Activated CD4-positive, alpha-beta T cell treated with anti-CD3 and anti-CD28 coated beads for 48 hours (primary cell): Measurements from ENCODE around the gene GEMIN2.
"Not testable (repeated sequence)": the region's sequence is repeated elsewhere in the genome, so short reads cannot be mapped to it uniquely, and the experiment has no call there.

ENCODE experiments used
- DNase-seq: peaks from one replicate; pipeline ENCODE4 v3.0.0-alpha.2; 2020

The GEMIN2 gene

GRCh38 chr14:39113685-39114072, 444 bp upstream of the GEMIN2 start:
- no peak for DNase-seq

GRCh38 chr14:39122330-39123138, 8.4 kb downstream of the GEMIN2 start:
- DNase-seq, result no peak

- not testable (repeated sequence) for DNase-seq
Observed at GRCh38 chr14:39137835-39138234, 23.7 kb downstream of the GEMIN2 start.

- DNase-seq, result no peak
Observed at GRCh38 chr14:39138440-39138839, 24.3 kb downstream of the GEMIN2 start.

GRCh38 chr14:39140170-39140569, 26.0 kb downstream of the GEMIN2 start:
- no peak for DNase-seq

- not testable (repeated sequence) for DNase-seq
Observed at GRCh38 chr14:39141623-39142022, 27.5 kb downstream of the GEMIN2 start.

GRCh38 chr14:39143226-39143625, 29.1 kb downstream of the GEMIN2 start:
- DNase-seq, result not testable (repeated sequence)

- no peak for DNase-seq
Observed at GRCh38 chr14:39145266-39145966, 31.3 kb downstream of the GEMIN2 start.

- DNase-seq, result no peak
Observed at GRCh38 chr14:39154594-39155189, 40.6 kb downstream of the GEMIN2 start.

- no peak for DNase-seq
Observed at GRCh38 chr14:39157491-39157890, 43.4 kb downstream of the GEMIN2 start.

GRCh38 chr14:39158222-39158858, 44.2 kb downstream of the GEMIN2 start:
- DNase-seq, result no peak

GRCh38 chr14:39160494-39160893, 46.4 kb downstream of the GEMIN2 start:
- no peak for DNase-seq

GRCh38 chr14:39167797-39168320, 53.7 kb downstream of the GEMIN2 start:
- not testable (repeated sequence) for DNase-seq

- DNase-seq, result no peak
Observed at GRCh38 chr14:39168591-39168990, 54.5 kb downstream of the GEMIN2 start.

GRCh38 chr14:39169541-39169900, 55.4 kb downstream of the GEMIN2 start:
- no peak for DNase-seq

- DNase-seq, result no peak
Observed at GRCh38 chr14:39173198-39173597, 59.1 kb downstream of the GEMIN2 start.

- peak; percentile 97 for DNase-seq
Observed at GRCh38 chr14:39174560-39175444, 60.7 kb downstream of the GEMIN2 start, which contains the start of gene PNN. Gene PNN, plus strand, starts transcription at chr14:39175254. Its CDS starts 26 bp downstream, at chr14:39175280.

GRCh38 chr14:39175445-39176262, 61.5 kb downstream of the GEMIN2 start:
- peak; percentile 64 for DNase-seq

GRCh38 chr14:39176263-39177167, 62.4 kb downstream of the GEMIN2 start:
- no peak for DNase-seq

GRCh38 chr14:39177168-39177545, 63.0 kb downstream of the GEMIN2 start:
- DNase-seq, result no peak
